Keratinocyte (primary cell): ENCODE measurements around the gene ABL2. TPM values are rescaled to one million over a fixed set of nuclear protein-coding genes. Genes with fewer than 3 reads are reported as not detected.

Experiments
- DNase-seq: peaks from one replicate; pipeline ENCODE4 v3.0.0-alpha.2; 2011; ENCODE audit warnings: low read depth, missing footprints, low spot score
- FAIRE-seq: peaks from 2 replicates; lab custom pipeline; 2011; peaks lifted over from hg19 to GRCh38; lab: Jason Lieb, UNC
- H2AFZ ChIP-seq: 2 replicates; pipeline ENCODE4 v1.6.0; 2012; ENCODE audit warnings: low read length, control low read depth, inconsistent platforms; ENCODE audit not compliant: control insufficient read depth
- H3K27ac ChIP-seq: 2 replicates; pipeline ENCODE4 v1.5.1; 2011; ENCODE audit warnings: low read length; ENCODE audit not compliant: control insufficient read depth, insufficient read depth
- H3K27me3 ChIP-seq: 3 replicates; pipeline ENCODE4 v1.6.0; 2011; ENCODE audit warnings: low read length; ENCODE audit not compliant: control insufficient read depth, insufficient read depth; ENCODE audit errors: extremely low read depth
- H3K36me3 ChIP-seq, 2 experiments: 2 replicates in 1 of 2; 3 replicates in 1 of 2; pipeline ENCODE4 v1.5.1; 2011; ENCODE audit warnings: low read length in 2 of 2, mild to moderate bottlenecking in 1 of 2; ENCODE audit not compliant: control insufficient read depth in 2 of 2, insufficient read depth in 2 of 2; ENCODE audit errors: extremely low read depth in 1 of 2
- H3K4me1 ChIP-seq: 3 replicates; pipeline ENCODE4 v1.5.1; 2011; ENCODE audit warnings: low read length; ENCODE audit not compliant: control insufficient read depth, insufficient read depth; ENCODE audit errors: extremely low read depth
- H3K4me2 ChIP-seq: 3 replicates; pipeline ENCODE4 v1.6.0; 2011; ENCODE audit warnings: low read depth, low read length; ENCODE audit not compliant: control insufficient read depth, insufficient read depth; ENCODE audit errors: extremely low read depth
- H3K4me3 ChIP-seq, 3 experiments: fragments of 200-600 bp in 1 of 3; sonication (generic) in 1 of 3; 2 replicates in 2 of 3; 3 replicates in 1 of 3; pipeline ENCODE4 v1.5.1; 2011 to 2016; ENCODE audit warnings: low read length in 3 of 3, mild to moderate bottlenecking in 3 of 3, control low read depth in 2 of 3, inconsistent platforms in 1 of 3, low read depth in 1 of 3, mixed read lengths in 1 of 3, mixed run types in 1 of 3, moderate library complexity in 1 of 3; ENCODE audit not compliant: control insufficient read depth in 2 of 3, insufficient read depth in 2 of 3; ENCODE audit errors: extremely low read depth in 1 of 3
- H3K79me2 ChIP-seq: 2 replicates; pipeline ENCODE4 v1.6.0; 2012; ENCODE audit warnings: low read length; ENCODE audit not compliant: control insufficient read depth, insufficient read depth
- H3K9ac ChIP-seq: 3 replicates; pipeline ENCODE4 v1.6.0; 2011; ENCODE audit warnings: low read length; ENCODE audit not compliant: control insufficient read depth, insufficient read depth; ENCODE audit errors: extremely low read depth
- H3K9me1 ChIP-seq: 3 replicates; pipeline ENCODE4 v1.6.0; 2011; ENCODE audit warnings: low read length; ENCODE audit not compliant: control insufficient read depth, insufficient read depth; ENCODE audit errors: extremely low read depth
- H3K9me3 ChIP-seq: 2 replicates; pipeline ENCODE4 v1.5.1; 2012; ENCODE audit warnings: low read depth, low read length; ENCODE audit not compliant: control insufficient read depth
- H4K20me1 ChIP-seq: 3 replicates; pipeline ENCODE4 v1.6.0; 2011; ENCODE audit warnings: low read length; ENCODE audit not compliant: control insufficient read depth, insufficient read depth; ENCODE audit errors: extremely low read depth
- CTCF ChIP-seq, 3 experiments: IDR thresholded peaks in 1 of 3; conservative IDR thresholded peaks in 1 of 3; optimal IDR thresholded peaks in 1 of 3; 2 replicates in 2 of 3; 3 replicates in 1 of 3; pipeline versions ENCODE3 to v1.5.1; 2011; ENCODE audit warnings: low read length in 3 of 3, mild to moderate bottlenecking in 3 of 3, moderate library complexity in 2 of 3, control low read depth in 1 of 3, inconsistent platforms in 1 of 3; ENCODE audit not compliant: insufficient read depth in 2 of 3; ENCODE audit errors: extremely low read depth in 1 of 3
- EZH2 ChIP-seq: IDR thresholded peaks from one replicate; pipeline ENCODE4 v1.6.1; 2012; ENCODE audit warnings: inconsistent platforms, mild to moderate bottlenecking, low read length, moderate library complexity
- dilution Hi-C: fragments of 300-500 bp; cut with MboI; formaldehyde crosslinking; loops from one replicate; pipeline ENCODE4 v1.7.0; 2020; ENCODE audit warnings: low sequenced_read_pairs; ENCODE audit not compliant: extremely low pct_ligation_motif_present
- polyA plus RNA-seq, 5 experiments: library from polyadenylated mRNA; depleted of rRNA in 3 of 5; stranded (reverse) in 3 of 5; stranded (forward) in 1 of 5; unstranded in 1 of 5; fragments of >200 nt; gene quantifications; 1 replicate in 1 of 5; 2 replicates in 3 of 5; 3 replicates in 1 of 5; pipeline versions ENCODE4 v1.2.1 to v1.2.3, GENCODE V29; 2011 to 2012; ENCODE audit warnings: missing spikeins in 2 of 5, low read depth in 1 of 5, low replicate concordance in 1 of 5

The ABL2 gene
- polyA plus RNA-seq, 1 donor (not counting 4 experiments of a cell fraction or from before 2014, with no cell fraction given), result 37.6 TPM

- FAIRE-seq (no peak), DNase-seq (no peak)
- Histone ChIP-seq H3K9me3 (no peaks in the 10 kb centered on the region), H3K4me3 (no peak overlapping the region), H3K27ac (no peak overlapping the region), H3K4me2 (no peak overlapping the region), H3K27me3 (no peaks in the 10 kb centered on the region), H3K36me3 (peaks cover 8 to 10% of the 10 kb centered on the region in 2 experiments), H3K9me1 (no peaks in the 10 kb centered on the region), H2AFZ (no peak overlapping the region), H3K9ac (no peak overlapping the region), H3K4me1 (no peaks in the 10 kb centered on the region), H3K79me2 (no peaks in the 10 kb centered on the region), H4K20me1 (no peaks in the 10 kb centered on the region)
- dilution Hi-C loops, result no loop called here
- no peak for TF ChIP-seq CTCF (optimal IDR thresholded peaks at IDR 0.05 in 1 of 3, IDR thresholded peaks at IDR 0.05 in 1 of 3, conservative IDR thresholded peaks at IDR 0.05 in 1 of 3; ENCODE audit: extremely low read depth in 1 of 3, insufficient read depth in 2 of 3, low read length in 3 of 3)
- no peak for TF ChIP-seq EZH2
Measured at GRCh38 chr1:179066471-179066870, 163.0 kb downstream of the ABL2 start.

GRCh38 chr1:179061360-179062282 is 167.9 kb downstream of the ABL2 start:
- FAIRE-seq (no peak), DNase-seq (no peak)
- Histone ChIP-seq H3K9me3 (no peaks in the 10 kb centered on the region), H3K9me1 (no peaks in the 10 kb centered on the region), H3K27ac (no peak overlapping the region), H2AFZ (no peak overlapping the region), H3K27me3 (no peaks in the 10 kb centered on the region), H3K4me1 (peaks cover 16% of the 10 kb centered on the region), H3K9ac (no peak overlapping the region), H3K79me2 (no peaks in the 10 kb centered on the region), H3K36me3 (peaks cover 4 to 7% of the 10 kb centered on the region in 2 experiments), H3K4me3 (no peak overlapping the region), H4K20me1 (no peaks in the 10 kb centered on the region), H3K4me2 (no peak overlapping the region)
- TF ChIP-seq CTCF (optimal IDR thresholded peaks at IDR 0.05 in 1 of 3, IDR thresholded peaks at IDR 0.05 in 1 of 3, conservative IDR thresholded peaks at IDR 0.05 in 1 of 3; ENCODE audit: extremely low read depth in 1 of 3, insufficient read depth in 2 of 3, low read length in 3 of 3), result no peak
- no peak for TF ChIP-seq EZH2
- dilution Hi-C loops, result no loop called here
